ENCODE data around the gene MCAM. TPM values are rescaled to one million over a fixed set of nuclear protein-coding genes. Genes with fewer than 3 reads are reported as not detected.

MCAM gene
- total and polyA plus RNA-seq, 4 donors = 51.9 to 174 (median 124) TPM

GRCh38 chr11:119266063-119266462, 50.9 kb downstream of the MCAM start:
- H3K4me3 ChIP-seq = no peak overlapping the region
- 49 to 69% methylated on average over 3 of the region's 3 CpGs for WGBS, 2 donors
- DNase-seq = no peak
- no peak for ATAC-seq (ENCODE audit: insufficient read depth, low FRiP score)
- no peak overlapping the region for H3K9ac ChIP-seq (ENCODE audit: insufficient read depth in 1 of 2, low read length in 2 of 2)
- no peaks in the 10 kb centered on the region for H3K9me3 ChIP-seq (ENCODE audit: control insufficient read depth in 4 of 4, insufficient read depth in 3 of 4, low read length in 3 of 4)
- no peak overlapping the region for H3K27ac ChIP-seq (ENCODE audit: low read depth in 1 of 2, low read length in 1 of 2)
- no peaks in the 10 kb centered on the region for H3K36me3 ChIP-seq (ENCODE audit: control insufficient read depth in 4 of 4, insufficient read depth in 4 of 4, low read length in 4 of 4)
- TF ChIP-seq CTCF (IDR thresholded peaks at IDR 0.05; ENCODE audit: control extremely low read depth, extremely low read depth) = no peak
- peaks cover 0 to 20% (median 1%) of the 10 kb centered on the region in 5 donors for H3K4me1 ChIP-seq (ENCODE audit: control insufficient read depth in 5 of 5, insufficient read depth in 5 of 5, low read length in 5 of 5)
- no peaks in the 10 kb centered on the region for H3K27me3 ChIP-seq (ENCODE audit: control insufficient read depth in 3 of 3, insufficient read depth in 3 of 3, low read length in 2 of 3)

GRCh38 chr11:119263352-119263940, 53.5 kb downstream of the MCAM start:
- Histone ChIP-seq H3K9me3 (ENCODE audit: control insufficient read depth in 4 of 4, insufficient read depth in 3 of 4, low read length in 3 of 4) (no peaks in the 10 kb centered on the region), H3K4me3 (no peak overlapping the region), H3K36me3 (ENCODE audit: control insufficient read depth in 4 of 4, insufficient read depth in 4 of 4, low read length in 4 of 4) (no peaks in the 10 kb centered on the region), H3K27me3 (ENCODE audit: control insufficient read depth in 3 of 3, insufficient read depth in 3 of 3, low read length in 2 of 3) (no peaks in the 10 kb centered on the region), H3K4me1 (ENCODE audit: control insufficient read depth in 5 of 5, insufficient read depth in 5 of 5, low read length in 5 of 5) (peaks cover 0 to 18% (median 3%) of the 10 kb centered on the region in 5 donors), H3K27ac (ENCODE audit: low read depth in 1 of 2, low read length in 1 of 2) (peak overlapping the region in 1 of 2 donors; percentile 70), H3K9ac (ENCODE audit: insufficient read depth in 1 of 2, low read length in 2 of 2) (no peak overlapping the region)
- DNase-seq (peak in 2 of 3 donors; percentile 29 to 42), ATAC-seq (ENCODE audit: insufficient read depth, low FRiP score) (no peak)
- 5 to 19% methylated on average over 3 of the region's 3 CpGs for WGBS, 2 donors
- no peak for TF ChIP-seq CTCF (IDR thresholded peaks at IDR 0.05; ENCODE audit: control extremely low read depth, extremely low read depth)

GRCh38 chr11:119262668-119263351, 54.1 kb downstream of the MCAM start:
- Histone ChIP-seq H3K9ac (ENCODE audit: insufficient read depth in 1 of 2, low read length in 2 of 2) (no peak overlapping the region), H3K4me3 (no peak overlapping the region), H3K36me3 (ENCODE audit: control insufficient read depth in 4 of 4, insufficient read depth in 4 of 4, low read length in 4 of 4) (no peaks in the 10 kb centered on the region), H3K27me3 (ENCODE audit: control insufficient read depth in 3 of 3, insufficient read depth in 3 of 3, low read length in 2 of 3) (no peaks in the 10 kb centered on the region), H3K4me1 (ENCODE audit: control insufficient read depth in 5 of 5, insufficient read depth in 5 of 5, low read length in 5 of 5) (peaks cover 0 to 18% (median 3%) of the 10 kb centered on the region in 5 donors), H3K9me3 (ENCODE audit: control insufficient read depth in 4 of 4, insufficient read depth in 3 of 4, low read length in 3 of 4) (no peaks in the 10 kb centered on the region), H3K27ac (ENCODE audit: low read depth in 1 of 2, low read length in 1 of 2) (peak overlapping the region in 1 of 2 donors; percentile 70)
- WGBS, 2 donors = 47 to 49% methylated on average over 5 of the region's 5 CpGs
- peak in 1 of 3 donors; percentile 17 for DNase-seq
- no peak for TF ChIP-seq CTCF (IDR thresholded peaks at IDR 0.05; ENCODE audit: control extremely low read depth, extremely low read depth)
- peak; percentile 34 for ATAC-seq (ENCODE audit: insufficient read depth, low FRiP score)
